GM12874 (cell line): ENCODE measurements around the gene CAP1.

Experiments used
- CTCF ChIP-seq: IDR thresholded peaks from 2 replicates; pipeline ENCODE4 v1.5.1; 2011; ENCODE audit warnings: low read depth, mild to moderate bottlenecking, control low read depth, low read length, moderate library complexity; ENCODE audit not compliant: insufficient read depth

CAP1 gene

GRCh38 chr1:40076895-40077312 lies 36.4 kb downstream of the CAP1 start:
- no peak for TF ChIP-seq CTCF

DNA sequence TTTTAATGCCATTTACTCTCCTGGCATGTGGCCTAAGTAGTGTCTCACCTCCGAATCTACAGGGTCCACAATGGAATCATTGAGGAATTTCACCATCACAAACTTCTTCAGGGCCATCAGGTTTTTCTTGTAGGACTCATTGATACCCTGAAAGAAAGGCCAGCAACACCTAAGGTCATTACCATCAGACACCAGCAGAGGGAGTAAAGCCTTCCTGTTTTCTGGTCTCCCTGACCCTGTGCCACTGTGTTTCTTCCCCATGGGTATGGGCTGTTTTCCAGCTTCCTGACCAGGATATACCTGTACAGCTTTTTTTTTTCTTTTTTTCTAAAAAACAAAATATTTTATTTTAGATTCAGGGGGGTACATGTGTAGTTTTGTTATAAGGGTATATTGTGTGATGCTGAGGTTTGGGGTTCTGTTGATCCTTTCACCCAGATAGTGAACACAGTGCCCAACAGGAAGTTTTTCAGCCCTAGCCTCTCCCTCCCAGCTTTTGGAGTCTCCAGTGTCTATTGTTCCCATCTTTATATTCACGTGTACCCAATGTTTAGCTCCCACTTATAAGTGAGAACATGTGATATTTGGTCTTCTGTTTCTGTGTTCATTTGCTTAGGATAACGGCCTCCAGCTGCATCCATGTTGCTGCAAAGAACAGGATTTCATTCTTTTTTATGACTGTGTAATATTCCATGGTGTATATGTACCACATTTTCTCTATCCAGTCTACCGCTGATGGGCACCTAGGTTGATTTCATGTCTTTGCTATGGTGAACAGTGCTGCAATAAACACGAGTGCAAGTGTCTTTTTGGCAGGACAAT lies 38.2 kb downstream of the CAP1 start:
- peak; percentile 77 for TF ChIP-seq CTCF

- no peak for TF ChIP-seq CTCF
Observed at GRCh38 chr1:40079774-40080400, 39.4 kb downstream of the CAP1 start.

DNA sequence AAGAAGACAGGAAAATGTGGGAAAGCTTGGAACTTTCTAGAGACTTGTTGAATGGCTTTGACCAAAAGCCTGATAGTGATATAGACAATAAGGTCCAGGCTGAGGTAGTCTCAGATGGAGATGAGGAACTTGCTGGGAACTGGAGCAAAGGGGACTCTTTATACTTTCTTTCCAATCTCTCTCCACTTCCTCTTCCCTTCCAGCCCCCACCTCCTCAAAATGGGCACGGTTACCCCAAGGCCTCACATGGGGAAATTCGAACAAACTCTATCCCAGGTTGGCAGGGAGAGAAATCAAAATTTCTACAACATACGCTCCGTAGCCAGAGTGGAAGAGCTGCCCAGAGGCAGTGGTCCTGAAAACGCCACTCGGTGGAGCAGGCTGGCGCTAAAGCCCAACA lies 41.3 kb downstream of the CAP1 start:
- TF ChIP-seq CTCF = no peak

DNA sequence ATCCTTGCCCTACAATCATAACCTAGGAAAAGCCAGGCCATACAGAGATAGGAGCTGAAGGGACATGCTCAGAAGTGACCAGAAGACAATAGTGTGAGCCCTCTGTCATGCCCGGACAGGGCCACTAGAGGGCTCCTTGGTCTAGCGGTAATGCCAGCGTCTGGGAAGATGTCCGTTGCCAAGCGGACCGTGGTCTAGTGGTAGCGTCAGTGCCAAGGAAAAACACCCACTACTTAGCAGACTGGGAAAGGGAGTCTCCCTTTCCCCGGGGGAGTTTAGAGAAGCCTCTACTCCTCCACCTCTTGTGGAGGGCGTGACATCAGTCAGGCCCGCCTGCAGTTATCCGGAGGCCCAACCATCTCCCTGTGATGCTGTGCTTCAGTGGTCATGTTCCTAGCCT lies 44.2 kb downstream of the CAP1 start:
- TF ChIP-seq CTCF = peak; percentile 61

- no peak for TF ChIP-seq CTCF
Observed at GRCh38 chr1:40090652-40091355, 50.3 kb downstream of the CAP1 start.

GRCh38 chr1:40092241-40092640 lies 51.7 kb downstream of the CAP1 start:
- no peak for TF ChIP-seq CTCF
